ENCODE data around the gene FMNL1.

FMNL1 gene

GRCh38 chr17:45277992-45278391 is 56.3 kb downstream of the FMNL1 start:
- no peak for DNase-seq (ENCODE audit: low read depth in 2 of 2)

- no peak for DNase-seq (ENCODE audit: low read depth in 2 of 2)
Measured at GRCh38 chr17:45279898-45280297, 58.2 kb downstream of the FMNL1 start.

GRCh38 chr17:45282683-45283644 is 61.3 kb downstream of the FMNL1 start:
- DNase-seq (ENCODE audit: low read depth in 2 of 2), result no peak

GRCh38 chr17:45283711-45284110 is 62.0 kb downstream of the FMNL1 start:
- DNase-seq (ENCODE audit: low read depth in 2 of 2), result no peak

GRCh38 chr17:45284176-45285140 is 62.8 kb downstream of the FMNL1 start:
- DNase-seq (ENCODE audit: low read depth in 2 of 2), result no peak

GRCh38 chr17:45286286-45286685 is 64.6 kb downstream of the FMNL1 start:
- DNase-seq (ENCODE audit: low read depth in 2 of 2), result no peak

- no peak for DNase-seq (ENCODE audit: low read depth in 2 of 2)
Measured at GRCh38 chr17:45287526-45288500, 66.1 kb downstream of the FMNL1 start.

GRCh38 chr17:45288825-45289224 is 67.1 kb downstream of the FMNL1 start:
- DNase-seq (ENCODE audit: low read depth in 2 of 2), result no peak

- no peak for DNase-seq (ENCODE audit: low read depth in 2 of 2)
Measured at GRCh38 chr17:45289301-45290268, 67.9 kb downstream of the FMNL1 start.

- DNase-seq (ENCODE audit: low read depth in 2 of 2), result no peak
Measured at GRCh38 chr17:45290269-45290765, 68.6 kb downstream of the FMNL1 start.

GRCh38 chr17:45291171-45291805 is 69.6 kb downstream of the FMNL1 start:
- no peak for DNase-seq (ENCODE audit: low read depth in 2 of 2)

GRCh38 chr17:45292696-45293412 is 71.2 kb downstream of the FMNL1 start:
- DNase-seq (ENCODE audit: low read depth in 2 of 2), result no peak

GRCh38 chr17:45293413-45294211 is 71.9 kb downstream of the FMNL1 start:
- no peak for DNase-seq (ENCODE audit: low read depth in 2 of 2)

- DNase-seq (ENCODE audit: low read depth in 2 of 2), result no peak
Measured at GRCh38 chr17:45294506-45294905, 72.8 kb downstream of the FMNL1 start.

- no peak for DNase-seq (ENCODE audit: low read depth in 2 of 2)
Measured at GRCh38 chr17:45296003-45296832, 74.5 kb downstream of the FMNL1 start.

- DNase-seq (ENCODE audit: low read depth in 2 of 2), result no peak
Measured at GRCh38 chr17:45296833-45297124, 75.1 kb downstream of the FMNL1 start.

Measured in stimulated activated CD8-positive, alpha-beta memory T cell treated with anti-CD3 and anti-CD28 coated beads, Interleukin-7, amount 100 ng/mL, for 4 hours (primary cell).